ENCODE data around the gene OGN.
A peak's percentile ranks its signal among the peaks of the same experiment; 100 is the strongest.

Gene OGN

GRCh38 chr9:92402826-92403745, 1.3 kb downstream of the OGN start:
- DNase-seq: no peak

- no peak for DNase-seq
Observed at GRCh38 chr9:92402360-92402759, 2.0 kb downstream of the OGN start.

GRCh38 chr9:92397853-92398252, 6.5 kb downstream of the OGN start:
- DNase-seq: no peak

- DNase-seq: no peak
Observed at GRCh38 chr9:92395617-92396016, 8.8 kb downstream of the OGN start.

- no peak for DNase-seq
Observed at GRCh38 chr9:92393686-92394085, 10.7 kb downstream of the OGN start.

GRCh38 chr9:92392690-92393089, 11.7 kb downstream of the OGN start:
- DNase-seq: no peak

GRCh38 chr9:92385953-92386352, 18.4 kb downstream of the OGN start:
- no peak for DNase-seq

GRCh38 chr9:92385477-92385876, 18.9 kb downstream of the OGN start:
- no peak for DNase-seq

GRCh38 chr9:92385001-92385400, 19.4 kb downstream of the OGN start:
- no peak for DNase-seq

GRCh38 chr9:92384375-92384774, 20.0 kb downstream of the OGN start:
- DNase-seq: no peak

- DNase-seq: no peak
Observed at GRCh38 chr9:92381775-92382174, 22.6 kb downstream of the OGN start.

- no peak for DNase-seq
Observed at GRCh38 chr9:92380603-92381002, 23.8 kb downstream of the OGN start.

- DNase-seq: peak; percentile 63
Observed at GRCh38 chr9:92378865-92379560, 25.4 kb downstream of the OGN start.

- peak; percentile 18 for DNase-seq
Observed at GRCh38 chr9:92377876-92378275, 26.5 kb downstream of the OGN start.

GRCh38 chr9:92373167-92373566, 31.2 kb downstream of the OGN start:
- no peak for DNase-seq

GRCh38 chr9:92369075-92369474, 35.3 kb downstream of the OGN start:
- no peak for DNase-seq

GRCh38 chr9:92360083-92360482, 44.3 kb downstream of the OGN start:
- DNase-seq: no peak

GRCh38 chr9:92359394-92359995, 44.9 kb downstream of the OGN start:
- no peak for DNase-seq

- no peak for DNase-seq
Observed at GRCh38 chr9:92353051-92353450, 51.3 kb downstream of the OGN start.

- no peak for DNase-seq
Observed at GRCh38 chr9:92350740-92351133, 53.6 kb downstream of the OGN start.

GRCh38 chr9:92349771-92350739, 54.3 kb downstream of the OGN start:
- no peak for DNase-seq

GRCh38 chr9:92345582-92345981, 58.8 kb downstream of the OGN start:
- no peak for DNase-seq

Measured in NCI-H510A treated with DMSO at 0.1 percent for 48 hours (cell line).